ENCODE measurements around the gene C2CD5.

Gene C2CD5

GRCh38 chr12:22435583-22435982 is 108.8 kb downstream of the C2CD5 start:
- H3K4me3 Mint-ChIP-seq: no peak overlapping the region
- no peak for DNase-seq
- H3K36me3 Mint-ChIP-seq (ENCODE audit: low read depth): no peaks in the 10 kb centered on the region
- no peak overlapping the region for H3K27ac Mint-ChIP-seq
- no peaks in the 10 kb centered on the region for H3K27me3 Mint-ChIP-seq (ENCODE audit: low read depth, poor library complexity)
- no peak for TF ChIP-seq CTCF (IDR thresholded peaks at IDR 0.05)
- H3K4me1 Mint-ChIP-seq: peaks cover 8% of the 10 kb centered on the region
- H3K9me3 Mint-ChIP-seq: no peaks in the 10 kb centered on the region

- DNase-seq: no peak
- Mint-ChIP-seq H3K27ac (no peak overlapping the region), H3K9me3 (no peaks in the 10 kb centered on the region), H3K27me3 (ENCODE audit: low read depth, poor library complexity) (no peaks in the 10 kb centered on the region), H3K4me1 (peaks cover 3% of the 10 kb centered on the region), H3K4me3 (no peak overlapping the region), H3K36me3 (ENCODE audit: low read depth) (no peaks in the 10 kb centered on the region)
- no peak for TF ChIP-seq CTCF (IDR thresholded peaks at IDR 0.05)
Measured at GRCh38 chr12:22431693-22432251, 112.6 kb downstream of the C2CD5 start.

GRCh38 chr12:22416801-22417200 is 127.5 kb downstream of the C2CD5 start:
- Mint-ChIP-seq H3K27me3 (ENCODE audit: low read depth, poor library complexity) (peaks cover 5% of the 10 kb centered on the region), H3K4me1 (no peaks in the 10 kb centered on the region), H3K27ac (no peak overlapping the region), H3K36me3 (ENCODE audit: low read depth) (no peaks in the 10 kb centered on the region), H3K9me3 (no peaks in the 10 kb centered on the region), H3K4me3 (no peak overlapping the region)
- no peak for DNase-seq
- TF ChIP-seq CTCF (IDR thresholded peaks at IDR 0.05): no peak

- Mint-ChIP-seq H3K9me3 (no peaks in the 10 kb centered on the region), H3K27me3 (ENCODE audit: low read depth, poor library complexity) (peaks cover 5% of the 10 kb centered on the region), H3K4me3 (no peak overlapping the region), H3K27ac (no peak overlapping the region), H3K36me3 (ENCODE audit: low read depth) (no peaks in the 10 kb centered on the region), H3K4me1 (no peaks in the 10 kb centered on the region)
- no peak for TF ChIP-seq CTCF (IDR thresholded peaks at IDR 0.05)
- no peak for DNase-seq
Measured at GRCh38 chr12:22415342-22416309, 128.7 kb downstream of the C2CD5 start.

GRCh38 chr12:22414742-22415141 is 129.6 kb downstream of the C2CD5 start:
- Mint-ChIP-seq H3K27ac (no peak overlapping the region), H3K4me1 (no peaks in the 10 kb centered on the region), H3K9me3 (no peaks in the 10 kb centered on the region), H3K36me3 (ENCODE audit: low read depth) (no peaks in the 10 kb centered on the region), H3K27me3 (ENCODE audit: low read depth, poor library complexity) (peaks cover 5% of the 10 kb centered on the region), H3K4me3 (no peak overlapping the region)
- no peak for TF ChIP-seq CTCF (IDR thresholded peaks at IDR 0.05)
- DNase-seq: no peak
